Esophagus squamous epithelium (tissue), 5 donors: ENCODE results near the gene SERPINB5. TPM values are rescaled to one million over a fixed set of nuclear protein-coding genes. Genes with fewer than 3 reads are reported as not detected.

ENCODE experiments used
- DNase-seq: peaks from one replicate; lab custom pipeline; 2025; lab: John Stamatoyannopoulos, UW
- H3K27ac ChIP-seq, 4 donors: fragments of 200-600 bp; sonication (generic); one replicate each; pipeline ENCODE4 v1.5.1; 2016 to 2019; ENCODE audit warnings: mild to moderate bottlenecking in 1 of 4
- H3K27me3 ChIP-seq, 4 donors: fragments of 200-600 bp; sonication (generic); 1 replicate in 3 of 4; 2 replicates in 1 of 4; pipeline versions ENCODE4 v1.5.1 to v1.6.0; 2017 to 2021; ENCODE audit warnings: antibody characterized with exemption in 1 of 4
- H3K36me3 ChIP-seq, 3 donors: fragments of 200-600 bp; sonication (generic); one replicate each; pipeline ENCODE4 v1.5.1; 2016 to 2019
- H3K4me1 ChIP-seq, 3 donors: fragments of 200-600 bp; sonication (generic); one replicate each; pipeline ENCODE4 v1.5.1; 2017 to 2019
- H3K4me3 ChIP-seq, 4 donors: fragments of 200-600 bp; sonication (generic); 1 replicate in 3 of 4; 2 replicates in 1 of 4; pipeline ENCODE4 v1.5.1; 2016 to 2019; ENCODE audit warnings: mild to moderate bottlenecking in 2 of 4, moderate library complexity in 1 of 4
- H3K9me3 ChIP-seq, 3 donors: fragments of 200-600 bp; sonication (generic); one replicate each; pipeline ENCODE4 v1.5.1; 2016 to 2019
- POLR2A ChIP-seq, 4 donors: fragments of 450-650 bp; IDR thresholded peaks; one replicate each; pipeline ENCODE4 v1.6.1; 2017; ENCODE audit warnings: antibody characterized with exemption in 4 of 4, mild to moderate bottlenecking in 4 of 4, moderate library complexity in 3 of 4
- WGBS, 2 donors: methylation state at CpG; one replicate each; pipeline ENCODE4 v1.1.5; 2018; 5-methylcytosine and 5-hydroxymethylcytosine counted together
- intact Hi-C: fragments of 100-400 bp; cut with DNase I; formaldehyde crosslinking; loops from one replicate; pipeline ENCODE4 v1.15.0; 2022
- total RNA-seq, 4 donors: library from RNA; depleted of rRNA; stranded (reverse); fragments of >200 nt; gene quantifications; one replicate each; pipeline ENCODE4 v1.1.0, GENCODE V29; 2016
- TF ChIP-seq, protein P1 (sequence below), 6 experiments: fragments of 450-650 bp in 4 of 6; fragments of 200-600 bp in 2 of 6; sonication (generic) in 2 of 6; IDR thresholded peaks; one replicate each; pipeline ENCODE4 v1.5.1; 2016 to 2019; ENCODE audit warnings: antibody characterized with exemption in 6 of 6, mild to moderate bottlenecking in 4 of 6, moderate library complexity in 4 of 6
- donor health status: DM: yes; HTN: yes; CAD: no.

SERPINB5 gene
- total RNA-seq, 4 donors from 2014 or later = 204 to 363 (median 268) TPM

DNA sequence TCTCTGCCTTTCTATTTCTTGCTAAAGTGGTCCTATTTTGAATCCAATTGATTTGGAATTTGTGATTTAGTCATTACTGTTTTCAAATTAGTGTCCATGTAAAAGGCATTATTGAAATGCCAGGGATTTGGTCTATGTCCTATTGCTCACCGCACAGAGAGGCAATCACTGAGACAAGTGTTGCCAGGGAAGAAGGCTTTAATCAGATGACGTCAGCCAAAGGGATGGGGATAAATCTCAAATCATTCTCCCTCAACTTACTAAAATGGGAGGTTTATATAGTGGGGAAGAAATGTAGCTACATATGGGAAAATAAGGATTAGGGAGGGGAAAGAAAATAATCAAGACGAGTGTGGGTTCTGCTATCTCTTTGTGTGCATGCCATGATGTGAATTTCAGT lies 75.0 kb downstream of the SERPINB5 start:
- Histone ChIP-seq H3K9me3 (no peaks in the 10 kb centered on the region), H3K27ac (peak overlapping the region in 3 of 4 donors; percentile 79 to 87 (median 86)), H3K27me3 (no peaks in the 10 kb centered on the region), H3K4me1 (peaks cover 8 to 55% (median 24%) of the 10 kb centered on the region in 3 donors), H3K4me3 (no peak overlapping the region), H3K36me3 (no peaks in the 10 kb centered on the region)
- intact Hi-C loops = no loop called here
- DNase-seq = no peak
- WGBS, 2 donors = 78 to 90% methylated on average over 3 of the region's 3 CpGs
- no peak for TF ChIP-seq POLR2A (IDR thresholded peaks at IDR 0.05)
- TF ChIP-seq, protein P1, sequence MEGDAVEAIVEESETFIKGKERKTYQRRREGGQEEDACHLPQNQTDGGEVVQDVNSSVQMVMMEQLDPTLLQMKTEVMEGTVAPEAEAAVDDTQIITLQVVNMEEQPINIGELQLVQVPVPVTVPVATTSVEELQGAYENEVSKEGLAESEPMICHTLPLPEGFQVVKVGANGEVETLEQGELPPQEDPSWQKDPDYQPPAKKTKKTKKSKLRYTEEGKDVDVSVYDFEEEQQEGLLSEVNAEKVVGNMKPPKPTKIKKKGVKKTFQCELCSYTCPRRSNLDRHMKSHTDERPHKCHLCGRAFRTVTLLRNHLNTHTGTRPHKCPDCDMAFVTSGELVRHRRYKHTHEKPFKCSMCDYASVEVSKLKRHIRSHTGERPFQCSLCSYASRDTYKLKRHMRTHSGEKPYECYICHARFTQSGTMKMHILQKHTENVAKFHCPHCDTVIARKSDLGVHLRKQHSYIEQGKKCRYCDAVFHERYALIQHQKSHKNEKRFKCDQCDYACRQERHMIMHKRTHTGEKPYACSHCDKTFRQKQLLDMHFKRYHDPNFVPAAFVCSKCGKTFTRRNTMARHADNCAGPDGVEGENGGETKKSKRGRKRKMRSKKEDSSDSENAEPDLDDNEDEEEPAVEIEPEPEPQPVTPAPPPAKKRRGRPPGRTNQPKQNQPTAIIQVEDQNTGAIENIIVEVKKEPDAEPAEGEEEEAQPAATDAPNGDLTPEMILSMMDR (IDR thresholded peaks at IDR 0.05) = no peak

DNA sequence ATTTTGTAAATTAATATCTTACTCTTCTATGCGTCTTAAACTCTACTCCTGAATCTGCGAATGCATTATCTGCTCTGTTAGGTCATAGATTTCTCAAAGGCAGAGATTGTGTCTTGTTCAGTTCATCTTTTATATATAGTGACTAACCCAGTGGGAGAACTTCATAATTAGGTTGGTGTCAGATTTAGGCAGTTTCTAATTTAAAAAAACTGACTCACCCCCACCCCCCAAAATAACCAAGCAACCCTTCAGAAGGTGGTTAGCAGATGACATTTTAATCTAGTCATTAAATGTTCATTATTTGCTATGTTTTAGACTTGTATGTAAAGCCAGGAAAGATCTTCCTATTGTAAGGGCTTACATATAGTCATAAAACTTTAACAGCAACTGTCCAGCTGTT lies 75.8 kb downstream of the SERPINB5 start:
- intact Hi-C loops = no loop called here
- H3K27me3 ChIP-seq = no peaks in the 10 kb centered on the region
- no peaks in the 10 kb centered on the region for H3K9me3 ChIP-seq
- DNase-seq = no peak
- TF ChIP-seq, protein P1 (IDR thresholded peaks at IDR 0.05) = no peak
- TF ChIP-seq POLR2A (IDR thresholded peaks at IDR 0.05) = no peak
- no peaks in the 10 kb centered on the region for H3K36me3 ChIP-seq
- WGBS, 2 donors = 84 to 93% methylated on average over 2 of the region's 2 CpGs
- H3K4me3 ChIP-seq = no peak overlapping the region
- peaks cover 8 to 55% (median 24%) of the 10 kb centered on the region in 3 donors for H3K4me1 ChIP-seq
- H3K27ac ChIP-seq = peak overlapping the region; percentile 61 to 87 (median 82)

DNA sequence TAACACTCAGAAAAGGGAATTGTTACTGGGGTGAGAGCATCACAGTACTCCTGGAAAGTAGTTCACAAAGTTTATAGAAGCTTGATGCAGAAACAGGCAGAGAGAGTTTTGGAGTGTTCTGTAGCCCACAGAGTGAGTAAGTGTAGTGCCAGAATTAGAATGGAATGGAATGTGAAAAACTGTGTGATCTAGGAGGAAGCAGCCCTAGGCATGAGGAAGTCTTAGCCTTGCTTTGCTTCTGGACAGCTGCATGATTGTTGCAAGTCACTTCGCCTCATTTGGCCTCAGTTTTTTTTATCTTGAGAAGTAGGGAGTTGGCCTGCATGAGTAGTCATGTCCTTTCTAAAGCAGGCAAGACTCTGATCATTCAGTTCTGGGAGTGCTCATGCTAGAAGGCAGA lies 76.3 kb downstream of the SERPINB5 start:
- Histone ChIP-seq H3K4me3 (no peak overlapping the region), H3K9me3 (no peaks in the 10 kb centered on the region), H3K27ac (peak overlapping the region; percentile 61 to 87 (median 82)), H3K27me3 (no peaks in the 10 kb centered on the region), H3K4me1 (peaks cover 8 to 55% (median 24%) of the 10 kb centered on the region in 3 donors), H3K36me3 (no peaks in the 10 kb centered on the region)
- DNase-seq = no peak
- intact Hi-C loops = no loop called here
- TF ChIP-seq, protein P1 (IDR thresholded peaks at IDR 0.05) = no peak
- TF ChIP-seq POLR2A (IDR thresholded peaks at IDR 0.05) = no peak
- 15 to 22% methylated on average over 1 of the region's 1 CpG for WGBS, 2 donors

Other genes starting within 250 kb of the SERPINB5 start
- 10 to 100 TPM in 1 of 4 donors, 1 to 10 TPM in 3; 3.1 to 17.4 (median 4.2) TPM for gene BCL2, start 157.2 kb upstream of the SERPINB5 start, total RNA-seq
- gene KDSR, start 109.8 kb upstream of the SERPINB5 start, total RNA-seq = 10 to 100 TPM; 20.8 to 42.3 (median 23.0) TPM
- 10 to 100 TPM; 68.5 to 92.1 (median 76.5) TPM for gene VPS4B, start 54.5 kb upstream of the SERPINB5 start, total RNA-seq
- 10 to 100 TPM in 1 of 4 donors, 1 to 10 TPM in 1, under 1 TPM in 1, not detected in 1; 0.76 to 13.2 (median 1.5) TPM for gene SERPINB12, start 65.4 kb downstream of the SERPINB5 start, total RNA-seq
- 100 to 1,000 TPM; 168 to 354 (median 201) TPM for gene SERPINB13, start 110.4 kb downstream of the SERPINB5 start, total RNA-seq
- 100 to 1,000 TPM in 3 of 4 donors, 10 to 100 TPM in 1; 24.4 to 543 (median 216) TPM for gene SERPINB4, start 167.3 kb downstream of the SERPINB5 start, total RNA-seq
- gene SERPINB3, start 184.9 kb downstream of the SERPINB5 start, total RNA-seq = 1,000 to 10,000 TPM in 1 of 4 donors, 100 to 1,000 TPM in 3; 349 to 1,684 (median 789) TPM
- 10 to 100 TPM in 3 of 4 donors, 1 to 10 TPM in 1; 2.1 to 85.9 (median 13.7) TPM for gene SERPINB11, start 226.0 kb downstream of the SERPINB5 start, total RNA-seq